Measurements from ENCODE around the gene ROR1. TPM values are rescaled to one million over a fixed set of nuclear protein-coding genes. Genes with fewer than 3 reads are reported as not detected.

ROR1 gene
- total and polyA plus RNA-seq, 9 of the 15 experiments (the other 6 are each of a cell fraction or from before 2014, with no cell fraction given), result 0.02 TPM; not detected in 8

DNA sequence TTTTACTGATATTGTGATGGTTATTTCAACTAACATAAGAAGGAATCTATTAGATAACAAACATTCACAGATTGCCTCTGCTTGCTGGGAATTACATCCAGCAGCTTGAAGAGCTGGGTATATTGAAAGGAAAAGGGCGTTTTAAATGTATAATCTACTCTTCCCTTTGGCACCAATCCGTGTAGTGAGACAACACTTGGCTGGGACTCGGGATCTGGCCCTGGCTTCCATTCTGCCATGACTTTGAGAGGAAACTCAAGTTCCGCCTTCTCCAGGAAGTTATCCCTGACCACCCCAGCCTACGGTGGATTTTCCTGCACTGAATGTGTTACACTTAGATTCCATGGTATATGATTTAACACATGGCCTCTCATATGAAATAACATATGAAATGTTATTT is 342.7 kb downstream of the ROR1 start:
- in situ Hi-C loops (cut with MboI) (no loop called here), intact Hi-C loops (cut with micrococcal nuclease) (no loop called here)
- TF ChIP-seq CBX3 (IDR thresholded peaks at IDR 0.05; ENCODE audit: borderline replicate concordance in 1 of 2, low read length in 2 of 2) (no peak), HIVEP1 (CRISPR knock-in tag; IDR thresholded peaks at IDR 0.05) (no peak), ZNF75A (CRISPR knock-in tag; IDR thresholded peaks at IDR 0.05) (no peak), ZNF140 (CRISPR knock-in tag; IDR thresholded peaks at IDR 0.05) (no peak), ZNF77 (CRISPR knock-in tag; IDR thresholded peaks at IDR 0.05) (no peak), SIN3B (IDR thresholded peaks at IDR 0.05; ENCODE audit: low read depth) (no peak), TRIM24 (IDR thresholded peaks at IDR 0.05) (no peak), CHD1 (IDR thresholded peaks at IDR 0.05; ENCODE audit: low read length) (no peak)
- TF ChIP-seq, protein P1, sequence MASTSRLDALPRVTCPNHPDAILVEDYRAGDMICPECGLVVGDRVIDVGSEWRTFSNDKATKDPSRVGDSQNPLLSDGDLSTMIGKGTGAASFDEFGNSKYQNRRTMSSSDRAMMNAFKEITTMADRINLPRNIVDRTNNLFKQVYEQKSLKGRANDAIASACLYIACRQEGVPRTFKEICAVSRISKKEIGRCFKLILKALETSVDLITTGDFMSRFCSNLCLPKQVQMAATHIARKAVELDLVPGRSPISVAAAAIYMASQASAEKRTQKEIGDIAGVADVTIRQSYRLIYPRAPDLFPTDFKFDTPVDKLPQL (IDR thresholded peaks at IDR 0.05; ENCODE audit: extremely low read depth, insufficient read length), result no peak
- TF ChIP-seq, protein P2, sequence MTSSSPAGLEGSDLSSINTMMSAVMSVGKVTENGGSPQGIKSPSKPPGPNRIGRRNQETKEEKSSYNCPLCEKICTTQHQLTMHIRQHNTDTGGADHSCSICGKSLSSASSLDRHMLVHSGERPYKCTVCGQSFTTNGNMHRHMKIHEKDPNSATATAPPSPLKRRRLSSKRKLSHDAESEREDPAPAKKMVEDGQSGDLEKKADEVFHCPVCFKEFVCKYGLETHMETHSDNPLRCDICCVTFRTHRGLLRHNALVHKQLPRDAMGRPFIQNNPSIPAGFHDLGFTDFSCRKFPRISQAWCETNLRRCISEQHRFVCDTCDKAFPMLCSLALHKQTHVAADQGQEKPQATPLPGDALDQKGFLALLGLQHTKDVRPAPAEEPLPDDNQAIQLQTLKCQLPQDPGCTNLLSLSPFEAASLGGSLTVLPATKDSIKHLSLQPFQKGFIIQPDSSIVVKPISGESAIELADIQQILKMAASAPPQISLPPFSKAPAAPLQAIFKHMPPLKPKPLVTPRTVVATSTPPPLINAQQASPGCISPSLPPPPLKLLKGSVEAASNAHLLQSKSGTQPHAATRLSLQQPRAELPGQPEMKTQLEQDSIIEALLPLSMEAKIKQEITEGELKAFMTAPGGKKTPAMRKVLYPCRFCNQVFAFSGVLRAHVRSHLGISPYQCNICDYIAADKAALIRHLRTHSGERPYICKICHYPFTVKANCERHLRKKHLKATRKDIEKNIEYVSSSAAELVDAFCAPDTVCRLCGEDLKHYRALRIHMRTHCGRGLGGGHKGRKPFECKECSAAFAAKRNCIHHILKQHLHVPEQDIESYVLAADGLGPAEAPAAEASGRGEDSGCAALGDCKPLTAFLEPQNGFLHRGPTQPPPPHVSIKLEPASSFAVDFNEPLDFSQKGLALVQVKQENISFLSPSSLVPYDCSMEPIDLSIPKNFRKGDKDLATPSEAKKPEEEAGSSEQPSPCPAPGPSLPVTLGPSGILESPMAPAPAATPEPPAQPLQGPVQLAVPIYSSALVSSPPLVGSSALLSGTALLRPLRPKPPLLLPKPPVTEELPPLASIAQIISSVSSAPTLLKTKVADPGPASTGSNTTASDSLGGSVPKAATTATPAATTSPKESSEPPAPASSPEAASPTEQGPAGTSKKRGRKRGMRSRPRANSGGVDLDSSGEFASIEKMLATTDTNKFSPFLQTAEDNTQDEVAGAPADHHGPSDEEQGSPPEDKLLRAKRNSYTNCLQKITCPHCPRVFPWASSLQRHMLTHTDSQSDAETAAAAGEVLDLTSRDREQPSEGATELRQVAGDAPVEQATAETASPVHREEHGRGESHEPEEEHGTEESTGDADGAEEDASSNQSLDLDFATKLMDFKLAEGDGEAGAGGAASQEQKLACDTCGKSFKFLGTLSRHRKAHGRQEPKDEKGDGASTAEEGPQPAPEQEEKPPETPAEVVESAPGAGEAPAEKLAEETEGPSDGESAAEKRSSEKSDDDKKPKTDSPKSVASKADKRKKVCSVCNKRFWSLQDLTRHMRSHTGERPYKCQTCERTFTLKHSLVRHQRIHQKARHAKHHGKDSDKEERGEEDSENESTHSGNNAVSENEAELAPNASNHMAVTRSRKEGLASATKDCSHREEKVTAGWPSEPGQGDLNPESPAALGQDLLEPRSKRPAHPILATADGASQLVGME (CRISPR knock-in tag; IDR thresholded peaks at IDR 0.05), result no peak
- ChIA-PET POLR2A (no interaction called here), CTCF (ENCODE audit: low intra/inter-chr PET ratio) (no interaction called here)
- H3K79me2 ChIP-seq (ENCODE audit: control insufficient read depth, insufficient read depth, low read length), result no peaks in the 10 kb centered on the region
- no peak overlapping the region for H2AFZ ChIP-seq (ENCODE audit: low read depth, low read length)
- ATAC-seq (no peak), DNase-seq (ENCODE audit: extremely low read depth in 1 of 4, low spot score in 3 of 4) (no peak), FAIRE-seq (no peak)
- no peak overlapping the region for H3K9ac ChIP-seq (ENCODE audit: insufficient read depth in 1 of 2, low read depth in 2 of 2, low read length in 2 of 2)
- 0% methylated on average over 5 of the region's 5 CpGs for WGBS (ENCODE audit: insufficient coverage, low coverage, missing lambda C conversion rate)
- no peak overlapping the region for H3K27ac ChIP-seq (ENCODE audit: extremely low read depth, low read depth, low read length)
- no peak overlapping the region for H3K4me3 ChIP-seq
- H3K36me3 ChIP-seq (ENCODE audit: control insufficient read depth, insufficient read depth, low read length), result no peaks in the 10 kb centered on the region
- no peaks in the 10 kb centered on the region for H4K20me1 ChIP-seq (replicated peaks; ENCODE audit: control insufficient read depth, insufficient read depth, low read length)
- no TSS peak for BruUV-seq (replicated peaks)
- no peaks in the 10 kb centered on the region for H3K27me3 ChIP-seq (ENCODE audit: control insufficient read depth in 2 of 2, insufficient read depth in 2 of 2, low read length in 2 of 2)
- H3K4me2 ChIP-seq (ENCODE audit: insufficient read depth, low read length), result no peak overlapping the region
- H3K9me1 ChIP-seq (ENCODE audit: control insufficient read depth, insufficient read depth, low read length), result no peaks in the 10 kb centered on the region
- H3K9me3 ChIP-seq (replicated peaks; ENCODE audit: control insufficient read depth, insufficient read depth, low read depth, low read length), result no peaks in the 10 kb centered on the region
- H3K4me1 ChIP-seq (replicated peaks in 1 of 2; ENCODE audit: control insufficient read depth in 2 of 2, insufficient read depth in 2 of 2, low read length in 2 of 2), result no peaks in the 10 kb centered on the region
